ENCODE measurements around the gene PSMB7.

The PSMB7 gene

GRCh38 chr9:124303762-124304161 lies 111.5 kb downstream of the PSMB7 start:
- Histone ChIP-seq H3K4me1 (ENCODE audit: control insufficient read depth in 1 of 2, insufficient read depth in 2 of 2, low read length in 2 of 2) (peaks cover 0 to 6% of the 10 kb centered on the region in 2 donors), H3K36me3 (ENCODE audit: control insufficient read depth in 1 of 2, insufficient read depth in 2 of 2, low read length in 2 of 2) (peaks cover 14 to 32% of the 10 kb centered on the region in 2 donors), H3K4me3 (ENCODE audit: low read depth in 1 of 2, low read length in 2 of 2) (no peak overlapping the region), H3K27me3 (ENCODE audit: control insufficient read depth in 1 of 2, insufficient read depth in 2 of 2, low read length in 2 of 2) (no peaks in the 10 kb centered on the region), H3K27ac (ENCODE audit: low read depth, low read length) (no peak overlapping the region), H3K9me3 (ENCODE audit: control insufficient read depth in 1 of 2, low read length in 2 of 2) (no peaks in the 10 kb centered on the region), H3K9ac (ENCODE audit: low read depth in 1 of 2, low read length in 2 of 2) (no peak overlapping the region)

All from duodenal mucosa (tissue), 2 donors.